ENCODE data around the gene ARHGAP28. TPM values are rescaled to one million over a fixed set of nuclear protein-coding genes. Genes with fewer than 3 reads are reported as not detected.

The ARHGAP28 gene
- total and polyA plus RNA-seq, 12 donors = 2.7 to 34.3 (median 7.3) TPM

- Histone ChIP-seq H3K27ac (no peak overlapping the region), H3K9me3 (replicated peaks in 1 of 3) (no peaks in the 10 kb centered on the region), H3K4me1 (replicated peaks in 1 of 2) (peaks cover 9 to 26% of the 10 kb centered on the region in 2 donors), H3K27me3 (no peaks in the 10 kb centered on the region), H3K4me3 (no peak overlapping the region), H3K36me3 (replicated peaks in 1 of 2) (no peaks in the 10 kb centered on the region)
- WGBS, 4 donors = 72 to 80% (median 79%) methylated on average over 3 of the region's 3 CpGs
- intact Hi-C loops (cut with DNase I) = no loop called here
- TF ChIP-seq POLR2A (IDR thresholded peaks at IDR 0.05) (no peak), CTCF (IDR thresholded peaks at IDR 0.05) (no peak)
- no peak for DNase-seq
These were observed 48.0 kb downstream of the ARHGAP28 start for GRCh38 chr18:6777509-6777908.

- Histone ChIP-seq H3K4me1 (replicated peaks in 1 of 2) (peaks cover 9 to 26% of the 10 kb centered on the region in 2 donors), H3K9me3 (replicated peaks in 1 of 3) (no peaks in the 10 kb centered on the region), H3K36me3 (replicated peaks in 1 of 2) (no peaks in the 10 kb centered on the region), H3K27me3 (no peaks in the 10 kb centered on the region), H3K4me3 (no peak overlapping the region), H3K27ac (no peak overlapping the region)
- intact Hi-C loops (cut with DNase I) = no loop called here
- no peak for DNase-seq
- 85 to 92% (median 90%) methylated on average over 5 of the region's 5 CpGs for WGBS, 4 donors
- TF ChIP-seq CTCF (IDR thresholded peaks at IDR 0.05) = no peak
- no peak for TF ChIP-seq POLR2A (IDR thresholded peaks at IDR 0.05)
These were observed 49.1 kb downstream of the ARHGAP28 start for GRCh38 chr18:6778459-6779247.

GRCh38 chr18:6781142-6781714 is 51.7 kb downstream of the ARHGAP28 start:
- Histone ChIP-seq H3K4me1 (replicated peaks in 1 of 2) (peaks cover 9 to 26% of the 10 kb centered on the region in 2 donors), H3K36me3 (replicated peaks in 1 of 2) (no peaks in the 10 kb centered on the region), H3K9me3 (replicated peaks in 1 of 3) (no peaks in the 10 kb centered on the region), H3K27ac (peak overlapping the region in 4 of 5 donors; percentile 24 to 65 (median 62)), H3K27me3 (no peaks in the 10 kb centered on the region), H3K4me3 (no peak overlapping the region)
- peak; percentile 22 to 67 (median 30) for DNase-seq
- TF ChIP-seq POLR2A (IDR thresholded peaks at IDR 0.05) (no peak), CTCF (IDR thresholded peaks at IDR 0.05) (no peak)
- 0 to 14% (median 11%) methylated on average over 2 to 7 of the region's 7 CpGs for WGBS, 4 donors
- intact Hi-C loops (cut with DNase I) = no loop called here

GRCh38 chr18:6781796-6782195 is 52.3 kb downstream of the ARHGAP28 start:
- intact Hi-C loops (cut with DNase I) = no loop called here
- Histone ChIP-seq H3K4me3 (no peak overlapping the region), H3K9me3 (replicated peaks in 1 of 3) (no peaks in the 10 kb centered on the region), H3K27me3 (no peaks in the 10 kb centered on the region), H3K36me3 (replicated peaks in 1 of 2) (no peaks in the 10 kb centered on the region), H3K4me1 (replicated peaks in 1 of 2) (peaks cover 9 to 26% of the 10 kb centered on the region in 2 donors), H3K27ac (peak overlapping the region in 4 of 5 donors; percentile 24 to 65 (median 62))
- DNase-seq = peak; percentile 34 to 74 (median 52)
- TF ChIP-seq CTCF (IDR thresholded peaks at IDR 0.05) (no peak), POLR2A (IDR thresholded peaks at IDR 0.05) (no peak)

Data from adrenal gland (tissue), 12 donors.